GM18951 (cell line): Measurements from ENCODE around the gene HEXIM2.

Experiments
- POLR2A ChIP-seq: IDR thresholded peaks from 4 replicates; pipeline ENCODE4 v1.6.1; 2011; ENCODE audit warnings: mild to moderate bottlenecking; ENCODE audit not compliant: insufficient read length, insufficient read depth; ENCODE audit errors: extremely low read depth
- in situ Hi-C: fragments of 300-500 bp; cut with MboI; formaldehyde crosslinking; loops from one replicate; pipeline ENCODE4 v1.12.0; 2022; ENCODE audit warnings: low sequenced_read_pairs, mixed read lengths, inconsistent platforms; ENCODE audit not compliant: unreplicated experiment

The HEXIM2 gene

DNA sequence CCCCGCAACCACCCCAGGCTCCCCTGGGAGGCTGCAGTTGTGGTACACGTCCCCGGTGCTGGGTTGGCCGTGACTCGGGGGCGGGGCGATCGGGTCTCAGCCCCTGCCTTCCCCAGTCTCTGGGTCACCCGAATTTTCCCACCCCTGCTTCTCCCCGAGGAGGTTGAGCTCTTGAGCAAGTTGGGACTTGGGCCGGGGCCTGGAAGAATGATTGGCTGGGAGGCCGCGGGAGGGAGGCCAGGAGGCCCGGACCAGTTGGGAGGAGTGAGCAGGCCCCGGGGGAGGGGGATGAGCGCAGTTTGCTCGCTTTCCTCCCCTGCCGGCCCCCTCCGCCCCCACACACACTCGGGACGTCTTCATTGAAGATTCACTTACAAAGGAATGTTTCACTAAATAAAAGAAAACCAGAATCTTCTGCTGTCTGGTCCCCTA is 17.9 kb upstream of the HEXIM2 start:
- peak; percentile 10 for TF ChIP-seq POLR2A
- in situ Hi-C loops = no loop called here

DNA sequence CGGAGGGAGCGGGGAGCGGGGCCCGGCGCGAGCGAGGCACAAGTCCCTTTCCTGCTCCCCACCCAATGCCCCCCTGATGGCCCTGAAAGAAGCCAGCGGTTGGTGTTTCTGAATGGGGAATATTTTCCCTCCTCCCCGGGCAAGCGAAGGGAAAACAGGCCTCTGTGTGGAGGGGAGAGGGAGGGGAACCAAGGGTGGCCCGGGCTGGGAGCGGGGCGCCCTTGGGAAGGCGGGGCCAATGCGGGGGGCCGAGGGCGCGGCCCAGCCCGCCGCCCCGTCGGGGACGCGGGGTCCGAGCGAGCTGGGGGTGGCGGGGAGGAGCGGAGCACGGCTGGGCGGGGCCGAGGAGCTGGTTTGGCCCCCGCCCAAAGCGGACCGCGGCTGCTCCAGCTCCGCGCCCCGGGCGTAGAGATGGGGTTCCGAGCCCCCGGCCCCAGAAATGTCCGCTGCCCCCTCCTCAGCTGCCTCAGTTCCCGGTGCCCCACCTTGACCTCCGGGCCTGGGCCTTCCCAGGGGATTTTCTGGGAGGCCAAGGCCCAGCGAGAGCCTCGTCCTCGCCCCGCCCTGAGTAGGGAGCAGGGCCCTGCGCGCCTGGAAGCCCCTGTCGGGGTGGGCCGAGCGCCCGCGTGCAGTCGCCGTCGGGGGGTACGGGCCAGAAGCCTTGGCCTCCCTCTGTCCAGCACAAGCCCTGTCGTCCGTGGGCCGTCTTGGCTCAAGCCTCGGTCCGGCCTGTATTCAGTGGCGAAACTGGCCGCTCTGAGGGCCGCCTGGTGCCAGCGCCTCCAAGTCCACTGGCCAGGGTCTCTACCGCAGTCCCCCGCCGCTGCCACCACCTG is 17.3 kb upstream of the HEXIM2 start:
- in situ Hi-C loops = no loop called here
- peak; percentile 33 for TF ChIP-seq POLR2A

- no peak for TF ChIP-seq POLR2A
- in situ Hi-C loops = no loop called here
These were observed 16.7 kb upstream of the HEXIM2 start for GRCh38 chr17:45145035-45145389.

- TF ChIP-seq POLR2A = no peak
- in situ Hi-C loops = no loop called here
These were observed 15.5 kb upstream of the HEXIM2 start for GRCh38 chr17:45146166-45146565.

DNA sequence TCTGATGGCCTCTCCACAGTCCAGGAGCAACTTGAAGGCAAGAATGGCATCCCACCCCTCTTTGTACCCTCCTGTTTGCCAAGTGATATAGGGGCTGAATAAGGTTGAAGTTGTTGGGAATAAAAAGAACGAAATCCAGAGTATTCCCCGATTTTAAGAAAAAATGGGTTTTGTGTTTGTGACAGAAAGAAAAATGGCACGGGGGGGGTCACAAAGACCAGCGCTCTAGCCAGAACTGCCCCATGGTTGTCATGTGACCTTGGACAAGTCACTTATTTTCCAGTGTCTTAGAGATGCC is 15.1 kb upstream of the HEXIM2 start:
- no peak for TF ChIP-seq POLR2A
- in situ Hi-C loops = no loop called here

- in situ Hi-C loops = no loop called here
These were observed 14.6 kb upstream of the HEXIM2 start for GRCh38 chr17:45146890-45147580.

GRCh38 chr17:45147581-45148182 is 14.0 kb upstream of the HEXIM2 start:
- in situ Hi-C loops = no loop called here
- TF ChIP-seq POLR2A = peak; percentile 51

More at GRCh38 chr17:45146890-45147580, 14.6 kb upstream of the HEXIM2 start:
- peak; percentile 63 for TF ChIP-seq POLR2A

GRCh38 chr17:45148183-45149036 is 13.3 kb upstream of the HEXIM2 start, which contains the start of gene HEXIM1:
Gene HEXIM1, plus strand, starts transcription at chr17:45148475. Its CDS starts 716 bp downstream, at chr17:45149191.
- peak; percentile 100 for TF ChIP-seq POLR2A
- in situ Hi-C loops = no loop called here

DNA sequence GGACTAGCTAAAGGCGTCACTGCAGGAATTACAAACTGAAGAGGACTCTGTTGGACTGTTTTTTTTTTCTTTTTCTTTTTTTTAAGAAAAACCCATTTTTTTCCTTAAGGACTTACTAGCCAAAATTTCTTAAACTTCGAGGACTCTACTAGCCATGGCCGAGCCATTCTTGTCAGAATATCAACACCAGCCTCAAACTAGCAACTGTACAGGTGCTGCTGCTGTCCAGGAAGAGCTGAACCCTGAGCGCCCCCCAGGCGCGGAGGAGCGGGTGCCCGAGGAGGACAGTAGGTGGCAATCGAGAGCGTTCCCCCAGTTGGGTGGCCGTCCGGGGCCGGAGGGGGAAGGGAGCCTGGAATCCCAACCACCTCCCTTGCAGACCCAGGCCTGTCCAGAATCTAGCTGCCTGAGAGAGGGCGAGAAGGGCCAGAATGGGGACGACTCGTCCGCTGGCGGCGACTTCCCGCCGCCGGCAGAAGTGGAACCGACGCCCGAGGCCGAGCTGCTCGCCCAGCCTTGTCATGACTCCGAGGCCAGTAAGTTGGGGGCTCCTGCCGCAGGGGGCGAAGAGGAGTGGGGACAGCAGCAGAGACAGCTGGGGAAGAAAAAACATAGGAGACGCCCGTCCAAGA is 12.5 kb upstream of the HEXIM2 start:
- in situ Hi-C loops = no loop called here
- TF ChIP-seq POLR2A = peak; percentile 17

GRCh38 chr17:45149669-45150664 is 11.7 kb upstream of the HEXIM2 start:
- TF ChIP-seq POLR2A = peak; percentile 45
- in situ Hi-C loops = no loop called here

GRCh38 chr17:45150911-45151809 is 10.5 kb upstream of the HEXIM2 start:
- in situ Hi-C loops = no loop called here
- TF ChIP-seq POLR2A = no peak

DNA sequence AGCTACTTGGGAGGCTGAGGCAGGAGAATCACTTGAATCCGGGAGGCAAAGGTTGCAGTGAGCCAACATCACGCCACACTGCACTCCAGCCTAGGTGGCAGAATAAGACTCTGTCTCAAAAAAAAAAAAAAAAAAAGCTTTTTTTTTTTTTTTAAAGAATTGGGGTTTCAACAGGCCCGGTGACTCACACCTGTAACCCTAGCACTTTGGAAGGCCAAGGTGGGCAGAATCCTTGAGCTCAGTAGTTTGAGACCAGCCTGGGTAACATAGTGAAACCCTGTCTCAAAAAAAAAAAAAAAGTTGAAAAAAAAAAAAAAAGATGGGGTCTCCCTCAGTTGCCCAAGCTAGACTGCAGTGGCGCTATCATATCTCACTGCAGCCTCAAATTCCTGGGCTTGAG is 6.6 kb upstream of the HEXIM2 start:
- TF ChIP-seq POLR2A = no peak
- in situ Hi-C loops = no loop called here
